ENCODE data around the gene BRIX1. TPM values are rescaled to one million over a fixed set of nuclear protein-coding genes. Genes with fewer than 3 reads are reported as not detected.
"Not testable (repeated sequence)": the region's sequence is repeated elsewhere in the genome, so short reads cannot be mapped to it uniquely, and the experiment has no call there.

The BRIX1 gene
- total and polyA plus RNA-seq, 5 donors from 2014 or later = 20.5 to 51.0 (median 46.3) TPM

- Histone ChIP-seq H3K27ac (ENCODE audit: insufficient read depth, low read length, poor library complexity, severe bottlenecking) (no peak overlapping the region), H3K27me3 (ENCODE audit: control insufficient read depth, insufficient read depth, low read length) (no peaks in the 10 kb centered on the region), H3K4me1 (ENCODE audit: control insufficient read depth, insufficient read depth, low read length, poor library complexity, severe bottlenecking) (no peaks in the 10 kb centered on the region), H3K9me3 (ENCODE audit: control insufficient read depth in 2 of 2, low read length in 2 of 2) (no peaks in the 10 kb centered on the region), H3K4me3 (ENCODE audit: low read depth, low read length) (no peak overlapping the region), H3K36me3 (ENCODE audit: control insufficient read depth, insufficient read depth, low read length) (no peaks in the 10 kb centered on the region)
- H3K27me3 Mint-ChIP-seq = no peaks in the 10 kb centered on the region
- no peak for DNase-seq
- peaks cover 19% of the 10 kb centered on the region for H3K36me3 Mint-ChIP-seq
- H3K4me1 Mint-ChIP-seq = no peaks in the 10 kb centered on the region
- ATAC-seq (ENCODE audit: low read depth in 2 of 2) = no peak
- H3K4me3 Mint-ChIP-seq = no peak overlapping the region
- H3K27ac Mint-ChIP-seq = peak overlapping the region in 1 of 3 donors; percentile 34
- H3K9me3 Mint-ChIP-seq = peaks cover 0 to 13% (median 2%) of the 10 kb centered on the region in 7 donors
Measured at GRCh38 chr5:34970552-34970951, 55.0 kb downstream of the BRIX1 start.

- H3K27me3 Mint-ChIP-seq; H3K9me3 ChIP-seq (ENCODE audit: control insufficient read depth in 2 of 2, low read length in 2 of 2); DNase-seq; H3K4me1 Mint-ChIP-seq; H3K4me1 ChIP-seq (ENCODE audit: control insufficient read depth, insufficient read depth, low read length, poor library complexity, severe bottlenecking); H3K4me3 ChIP-seq (ENCODE audit: low read depth, low read length); H3K36me3 Mint-ChIP-seq; H3K27ac Mint-ChIP-seq; H3K36me3 ChIP-seq (ENCODE audit: control insufficient read depth, insufficient read depth, low read length); H3K27ac ChIP-seq (ENCODE audit: insufficient read depth, low read length, poor library complexity, severe bottlenecking); H3K27me3 ChIP-seq (ENCODE audit: control insufficient read depth, insufficient read depth, low read length); H3K9me3 Mint-ChIP-seq; H3K4me3 Mint-ChIP-seq; ATAC-seq (ENCODE audit: low read depth in 2 of 2): not testable (repeated sequence)
Measured at GRCh38 chr5:34971655-34972054, 56.1 kb downstream of the BRIX1 start.

Other genes starting within 250 kb of the BRIX1 start
- not detected for gene TTC23L, start 76.5 kb upstream of the BRIX1 start, total RNA-seq
- not detected for gene TTC23L, start 76.5 kb upstream of the BRIX1 start, polyA plus RNA-seq
- gene RAD1, start 207 bp upstream of the BRIX1 start, total RNA-seq = 18.1 TPM
- 10 to 100 TPM; 18.2 to 29.6 (median 20.0) TPM for gene RAD1, start 207 bp upstream of the BRIX1 start, polyA plus RNA-seq
- 42.9 TPM for gene DNAJC21, start 13.8 kb downstream of the BRIX1 start, total RNA-seq
- gene DNAJC21, start 13.8 kb downstream of the BRIX1 start, polyA plus RNA-seq = 10 to 100 TPM; 15.0 to 26.3 (median 17.6) TPM
- not detected for gene AGXT2, start 132.2 kb downstream of the BRIX1 start, total RNA-seq
- not detected for gene AGXT2, start 132.2 kb downstream of the BRIX1 start, polyA plus RNA-seq

All from CD4-positive, CD25-positive, alpha-beta regulatory T cell (primary cell).